ENCODE data around the gene CHMP5. TPM values are rescaled to one million over a fixed set of nuclear protein-coding genes. Genes with fewer than 3 reads are reported as not detected.

Gene CHMP5
- total RNA-seq, 1 donor from 2014 or later: 53.8 TPM

DNA sequence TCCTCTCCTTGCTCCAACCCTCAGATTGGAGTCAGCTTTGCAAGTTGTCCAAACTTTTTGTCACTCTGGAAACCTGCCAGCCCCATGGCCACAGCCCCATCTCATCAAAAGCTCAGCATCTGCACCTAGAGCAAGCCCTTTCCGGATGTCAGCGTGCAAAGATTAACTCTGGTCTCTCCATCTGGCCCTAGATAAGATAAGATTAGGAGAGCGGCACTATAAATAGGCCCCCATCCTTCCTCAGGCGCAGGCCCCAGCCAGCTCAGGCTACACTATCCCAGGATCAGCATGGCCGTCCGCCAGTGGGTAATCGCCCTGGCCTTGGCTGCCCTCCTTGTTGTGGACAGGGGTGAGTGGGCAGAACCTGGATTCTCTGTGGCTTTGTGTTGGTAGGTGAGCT lies 24.9 kb upstream of the CHMP5 start, which contains the start of gene SPINK4:
Gene SPINK4 (plus strand): TSS at position 247 of the 400 bp plus-strand sequence. CDS start 42 bp downstream, at position 289.
- DNase-seq (ENCODE audit: low spot score): peak; percentile 72
- intact Hi-C loops (cut with DNase I): no loop called here

DNA sequence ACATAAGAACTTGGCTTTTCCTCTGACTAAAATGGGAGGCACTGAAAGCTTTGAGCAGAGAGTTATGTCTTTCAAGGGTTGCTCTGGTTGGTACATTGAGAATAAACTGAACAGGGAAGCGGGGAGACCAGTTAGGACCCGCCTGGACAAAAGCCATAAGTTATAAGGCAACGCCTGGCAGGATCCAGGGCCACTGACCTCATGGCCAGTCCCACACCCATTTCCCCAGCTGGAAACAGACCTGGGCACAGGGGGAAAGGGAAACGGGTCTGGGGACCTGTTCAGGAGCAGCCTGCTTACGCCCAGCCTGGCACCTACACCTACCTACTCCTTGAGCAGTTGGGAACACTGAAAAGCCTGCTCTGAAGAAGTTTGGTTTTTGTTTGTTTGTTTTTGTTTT lies 23.6 kb upstream of the CHMP5 start:
- DNase-seq (ENCODE audit: low spot score): peak; percentile 15
- intact Hi-C loops (cut with DNase I): no loop called here

DNA sequence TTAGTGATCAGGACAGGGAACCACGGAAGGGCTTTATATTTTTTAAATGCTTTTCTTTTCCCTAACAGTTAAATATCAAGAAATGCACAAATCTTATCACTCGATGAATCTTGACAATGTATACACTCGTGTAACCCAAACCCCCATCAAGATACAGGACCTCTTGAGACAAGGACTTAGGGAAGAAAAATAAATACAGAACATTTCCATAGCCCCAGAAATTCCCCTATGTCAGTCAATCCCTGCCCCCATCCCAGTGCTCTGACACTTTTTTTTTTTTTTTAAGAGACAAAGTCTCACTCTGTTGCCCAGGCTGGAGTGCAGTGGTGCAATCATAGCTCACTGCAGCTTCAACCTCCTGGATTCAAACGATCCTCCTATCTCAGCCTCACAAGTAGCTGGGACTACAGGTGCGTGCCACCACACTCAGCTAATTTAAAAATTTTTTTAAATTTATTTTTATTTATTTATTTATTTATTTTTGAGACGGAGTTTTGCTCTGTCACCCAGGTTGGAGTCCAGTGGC lies 22.2 kb upstream of the CHMP5 start:
- intact Hi-C loops (cut with DNase I): no loop called here
- DNase-seq (ENCODE audit: low spot score): no peak

DNA sequence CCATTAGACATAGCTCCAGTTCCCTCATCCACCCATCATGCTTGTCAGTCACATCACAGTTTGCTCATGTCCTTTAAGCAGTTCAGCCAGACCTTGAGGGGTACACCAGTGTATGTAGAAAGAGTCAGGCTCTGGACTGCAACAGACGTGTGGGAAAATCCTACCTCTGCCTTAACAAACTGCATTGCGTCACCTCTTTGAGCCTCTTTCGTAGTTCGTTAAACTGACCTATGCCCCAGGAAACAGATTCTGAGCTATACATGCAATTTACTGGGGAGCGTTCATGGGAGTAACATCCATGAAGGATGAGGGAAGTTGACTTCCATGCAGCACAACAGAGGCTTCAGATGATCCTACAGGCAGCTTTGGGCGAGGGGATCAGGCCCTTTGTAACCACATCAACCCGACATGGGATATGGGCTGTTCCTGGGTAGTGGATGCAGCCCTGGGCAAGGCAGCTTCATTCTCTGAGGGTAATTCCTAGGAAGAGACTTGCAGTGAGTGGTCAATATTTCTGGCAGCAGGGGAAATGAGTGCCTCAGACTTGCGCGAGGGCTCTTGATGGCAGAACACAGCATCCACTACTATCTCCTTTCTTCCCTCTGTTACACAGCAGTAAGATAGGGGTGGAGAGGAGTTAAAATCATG lies 20.6 kb upstream of the CHMP5 start:
- intact Hi-C loops (cut with DNase I): no loop called here
- no peak for DNase-seq (ENCODE audit: low spot score)

DNA sequence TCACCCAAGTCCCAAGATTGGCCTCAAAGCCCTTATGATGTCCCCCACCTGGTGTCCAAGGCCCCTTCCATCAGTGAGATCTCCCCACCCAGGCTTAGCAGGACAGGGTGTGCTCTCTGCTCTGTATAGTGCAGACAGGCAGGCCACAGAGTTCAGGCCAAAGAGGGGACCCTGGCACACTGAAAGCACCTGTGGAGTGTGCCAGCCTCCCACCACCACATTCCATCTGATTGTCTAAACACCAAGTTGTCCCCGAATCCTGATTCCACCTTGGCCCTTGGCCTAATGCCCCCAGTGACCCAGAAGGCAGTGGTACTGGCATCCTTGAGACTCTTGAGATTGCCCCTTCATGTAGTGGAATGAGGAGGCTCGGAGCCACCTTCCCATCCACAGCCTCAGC lies 19.5 kb upstream of the CHMP5 start:
- DNase-seq (ENCODE audit: low spot score): peak; percentile 57
- intact Hi-C loops (cut with DNase I): no loop called here

GRCh38 chr9:33246269-33246860 lies 18.5 kb upstream of the CHMP5 start:
- intact Hi-C loops (cut with DNase I): no loop called here

DNA sequence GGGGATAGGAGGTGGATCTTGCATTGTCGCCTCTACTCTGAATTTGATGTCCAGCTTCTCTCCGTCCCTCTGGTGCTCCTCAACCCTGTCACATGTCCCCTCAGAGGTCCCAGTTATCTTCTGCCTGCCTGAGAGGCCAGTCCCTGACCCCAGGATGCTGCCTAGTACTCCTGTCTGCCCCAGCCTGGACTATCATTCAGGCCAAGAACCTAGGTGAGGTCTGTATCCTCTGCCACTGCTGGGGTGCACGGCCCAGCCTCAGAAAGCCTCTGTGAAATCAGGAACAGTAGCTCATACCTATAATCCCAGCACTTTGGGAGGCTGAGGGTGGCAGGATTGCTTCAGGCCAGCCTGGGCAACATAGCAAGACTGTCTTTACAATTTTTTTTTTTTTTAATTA lies 16.2 kb upstream of the CHMP5 start:
- DNase-seq (ENCODE audit: low spot score): peak; percentile 39
- intact Hi-C loops (cut with DNase I): no loop called here

More at GRCh38 chr9:33246269-33246860, 18.5 kb upstream of the CHMP5 start:
- DNase-seq (ENCODE audit: low spot score): peak; percentile 70

- intact Hi-C loops (cut with DNase I): no loop called here
- peak; percentile 9 for DNase-seq (ENCODE audit: low spot score)
Measured at GRCh38 chr9:33249087-33249658, 15.7 kb upstream of the CHMP5 start.

DNA sequence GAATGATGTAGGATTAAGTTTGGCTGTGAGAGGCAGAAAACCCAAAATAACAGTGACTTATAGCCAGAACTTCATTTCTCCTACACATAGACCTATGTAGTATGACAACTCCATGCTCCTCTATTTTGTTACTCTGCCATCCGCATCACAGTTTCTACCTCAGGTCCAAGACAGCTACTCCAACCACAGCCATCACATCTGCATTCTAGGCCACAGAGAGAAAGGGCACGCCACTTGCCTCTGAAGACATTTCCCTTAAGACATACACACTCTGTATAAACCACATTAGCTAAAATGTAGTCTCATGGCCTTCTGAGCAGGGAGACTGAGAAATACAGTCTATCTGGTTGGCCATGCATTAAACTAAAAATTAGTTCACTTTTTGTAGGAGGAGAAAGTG lies 14.9 kb upstream of the CHMP5 start:
- intact Hi-C loops (cut with DNase I): no loop called here

GRCh38 chr9:33250458-33250995 lies 14.3 kb upstream of the CHMP5 start:
- intact Hi-C loops (cut with DNase I): no loop called here
- peak; percentile 57 for DNase-seq (ENCODE audit: low spot score)

More for the DNA sequence above, 14.9 kb upstream of the CHMP5 start:
- DNase-seq (ENCODE audit: low spot score): no peak

- DNase-seq (ENCODE audit: low spot score): no peak
- intact Hi-C loops (cut with DNase I): no loop called here
Measured at GRCh38 chr9:33254211-33254610, 10.6 kb upstream of the CHMP5 start.

- no peak for DNase-seq (ENCODE audit: low spot score)
- intact Hi-C loops (cut with DNase I): no loop called here
Measured at GRCh38 chr9:33255014-33255413, 9.8 kb upstream of the CHMP5 start.

DNA sequence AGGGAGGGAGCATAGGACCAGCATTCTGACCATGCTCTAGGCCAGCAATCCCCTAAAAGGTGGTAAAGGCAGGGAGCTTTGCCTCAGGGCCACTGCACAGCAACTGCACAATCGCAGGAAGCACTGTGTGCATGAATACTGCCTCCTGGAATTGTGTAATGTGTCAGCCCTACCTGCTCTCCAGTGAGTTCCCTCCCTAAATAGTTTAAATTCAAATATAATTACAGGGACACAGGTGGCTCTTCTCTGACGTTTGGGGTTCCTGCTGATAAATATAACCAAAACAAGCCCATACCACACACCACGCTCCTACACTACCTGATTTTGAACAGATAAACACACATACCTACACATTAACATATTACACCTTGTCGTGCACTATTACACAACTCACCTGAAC lies 9.4 kb upstream of the CHMP5 start:
- DNase-seq (ENCODE audit: low spot score): no peak
- intact Hi-C loops (cut with DNase I): no loop called here

GRCh38 chr9:33256236-33256635 lies 8.6 kb upstream of the CHMP5 start:
- intact Hi-C loops (cut with DNase I): no loop called here
- no peak for DNase-seq (ENCODE audit: low spot score)

GRCh38 chr9:33257276-33257675 lies 7.6 kb upstream of the CHMP5 start:
- DNase-seq (ENCODE audit: low spot score): no peak
- intact Hi-C loops (cut with DNase I): no loop called here

DNA sequence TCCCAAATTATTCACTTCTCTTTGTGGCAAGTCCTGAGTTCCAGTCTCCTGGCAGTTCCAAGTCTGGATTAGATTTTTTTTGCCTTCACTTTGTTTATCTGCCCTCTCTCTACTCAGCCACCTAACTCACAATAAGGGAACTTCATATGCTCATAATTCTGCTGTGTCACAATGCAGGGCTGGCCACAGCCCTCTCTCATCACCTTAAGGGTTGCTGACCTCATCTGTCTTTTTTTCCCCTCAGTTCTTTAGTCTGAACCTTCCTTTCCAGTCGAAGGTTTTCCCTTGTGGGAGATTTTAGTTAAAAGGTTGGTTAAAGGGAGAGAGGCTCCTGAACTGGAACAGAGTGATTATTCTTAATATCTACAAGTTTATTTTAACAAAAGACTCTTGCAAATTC lies 4.5 kb upstream of the CHMP5 start:
- no peak for DNase-seq (ENCODE audit: low spot score)
- intact Hi-C loops (cut with DNase I): loop anchor here (5.0 kb wide), 1 partner anchor 233 kb away; the partner anchor contains the start of gene DNAJA1

DNA sequence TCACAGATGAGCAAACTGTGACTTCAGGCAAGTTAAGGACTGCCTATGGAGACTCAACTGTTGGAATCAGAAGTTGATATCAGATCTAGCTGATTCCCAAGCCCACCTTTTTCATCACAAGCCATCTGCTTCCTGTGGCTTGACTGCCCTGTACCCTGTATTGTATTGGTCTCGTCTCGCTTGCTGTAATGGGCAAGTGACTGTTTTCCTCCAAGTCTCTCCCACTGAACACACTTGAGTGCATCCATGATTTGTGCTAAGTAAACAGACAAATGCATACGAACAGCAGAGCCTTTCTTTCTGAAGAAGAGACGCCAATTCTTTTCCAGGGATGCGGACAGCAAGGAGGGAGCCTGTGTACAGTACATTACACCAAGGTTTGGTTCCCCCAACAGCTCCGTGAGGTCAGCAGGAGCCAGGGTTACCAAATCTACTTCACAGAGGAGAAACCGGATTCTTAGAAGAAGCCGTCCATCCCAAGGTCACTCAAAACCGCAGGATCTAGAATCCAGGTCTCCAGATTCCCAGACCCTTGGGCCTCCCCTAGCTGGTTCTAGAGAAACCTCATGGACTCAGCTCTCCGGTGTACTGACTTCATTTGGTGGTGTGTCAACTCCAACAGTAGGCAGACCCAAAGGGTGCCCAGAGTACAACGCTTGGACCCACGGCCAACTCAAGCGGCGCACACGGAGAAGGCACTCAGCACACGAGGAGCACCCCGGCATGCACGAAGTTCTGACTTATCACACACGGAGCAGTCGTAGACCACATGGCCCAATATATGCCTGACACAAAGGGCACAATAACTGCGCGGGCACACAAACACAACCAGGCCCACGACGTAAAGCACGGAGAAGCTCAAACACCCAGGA lies 1.5 kb upstream of the CHMP5 start:
- no peak for DNase-seq (ENCODE audit: low spot score)
- intact Hi-C loops (cut with DNase I): loop anchor here (5.0 kb wide), 1 partner anchor 236 kb away; the partner anchor contains the start of gene DNAJA1

- peak; percentile 87 for DNase-seq (ENCODE audit: low spot score)
- intact Hi-C loops (cut with DNase I): loop anchor here (5.0 kb wide), 1 partner anchor 237 kb away; the partner anchor contains the start of gene DNAJA1
Measured at GRCh38 chr9:33264003-33264472, 811 bp upstream of the CHMP5 start.

- no peak for DNase-seq (ENCODE audit: low spot score)
- intact Hi-C loops (cut with DNase I): no loop called here
Measured at GRCh38 chr9:33265211-33265865, 489 bp downstream of the CHMP5 start.

Measured in cardiac septum (tissue), 1 donor.